ENCODE data around the gene PLPPR4. TPM values are rescaled to one million over a fixed set of nuclear protein-coding genes. Genes with fewer than 3 reads are reported as not detected.

Gene PLPPR4
- total and polyA plus RNA-seq, 2 of the 4 experiments (the other 2 are of a cell fraction), result 4.5 to 7.0 TPM

DNA sequence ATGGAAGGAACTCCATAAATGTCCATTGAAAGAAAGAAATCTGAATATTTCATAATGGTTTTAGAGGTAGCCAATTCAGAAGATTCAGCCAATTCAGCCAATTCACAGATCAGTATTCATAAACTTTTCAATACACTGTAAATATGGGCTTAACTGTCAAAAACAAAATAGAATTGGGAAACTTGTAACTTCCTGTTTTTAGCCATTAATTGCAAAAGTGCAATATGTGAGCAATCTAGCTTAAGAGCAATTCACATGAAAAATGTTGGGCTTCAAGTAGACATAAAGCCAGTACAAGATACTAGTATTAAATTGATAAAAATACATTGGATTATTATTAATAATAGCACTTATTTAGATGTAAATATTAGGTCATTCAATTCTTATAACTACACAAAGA lies 27.5 kb upstream of the PLPPR4 start:
- Histone ChIP-seq H2BK120ac (ENCODE audit: low read depth, low read length) (no peak overlapping the region), H3K4me2 (ENCODE audit: low read depth, low read length) (no peak overlapping the region), H3K27me3 (ENCODE audit: control insufficient read depth, insufficient read depth, low read length) (no peaks in the 10 kb centered on the region; the same call in 1 of the 2 replicates), H3K18ac (ENCODE audit: low read depth, low read length) (no peak overlapping the region), H3K9me3 (ENCODE audit: control insufficient read depth, insufficient read depth, low read length) (no peaks in the 10 kb centered on the region), H2BK15ac (ENCODE audit: low read depth, low read length) (no peak overlapping the region), H4K91ac (ENCODE audit: insufficient read depth, low read depth, low read length) (no peak overlapping the region), H2AK5ac (ENCODE audit: low read depth, low read length) (no peak overlapping the region), H4K8ac (ENCODE audit: low read depth in 2 of 2, low read length in 2 of 2) (no peak overlapping the region), H3K9ac (ENCODE audit: low read depth, low read length) (no peak overlapping the region), H3K56ac (ENCODE audit: extremely low read depth, insufficient read depth, low read length) (no peak overlapping the region), H3K14ac (replicated peaks; ENCODE audit: low read depth, low read length) (no peak overlapping the region), H3K27ac (ENCODE audit: insufficient read depth, low read length) (no peak overlapping the region), H3K79me1 (ENCODE audit: low read depth in 1 of 2, low read length in 2 of 2) (no peaks in the 10 kb centered on the region), H2BK5ac (ENCODE audit: low read depth, low read length, poor library complexity, severe bottlenecking) (no peak overlapping the region), H3K4me3 (ENCODE audit: insufficient read depth, low read depth, low read length) (no peak overlapping the region), H3K4ac (ENCODE audit: low read depth, low read length) (no peak overlapping the region), H2AK9ac (replicated peaks; ENCODE audit: low read depth, low read length, poor library complexity) (no peak overlapping the region), H3K36me3 (ENCODE audit: control insufficient read depth, insufficient read depth, low read length) (no peaks in the 10 kb centered on the region), H4K5ac (ENCODE audit: low read depth, low read length) (no peak overlapping the region), H2BK20ac (ENCODE audit: low read depth, low read length) (no peak overlapping the region), H3K9me1 (ENCODE audit: insufficient read depth, low read length) (no peaks in the 10 kb centered on the region), H2AFZ (replicated peaks; ENCODE audit: low read length, poor library complexity) (no peak overlapping the region), H3K23ac (ENCODE audit: low read depth, low read length) (no peak overlapping the region), H3K4me1 (ENCODE audit: control insufficient read depth, insufficient read depth, low read length) (no peaks in the 10 kb centered on the region), H4K20me1 (ENCODE audit: insufficient read depth, low read length) (no peaks in the 10 kb centered on the region)
- POLR2A ChIA-PET (ENCODE audit: unreplicated experiment), result no interaction called here
- DNase-seq (no peak), ATAC-seq (ENCODE audit: low read depth) (no peak)
- dilution Hi-C loops (cut with HindIII; ENCODE audit: low sequenced_read_pairs, unreplicated experiment) (no loop called here), intact Hi-C loops (cut with micrococcal nuclease) (no loop called here), in situ Hi-C loops (cut with MboI; ENCODE audit: low sequenced_read_pairs) (no loop called here)
- TF ChIP-seq, protein P1, sequence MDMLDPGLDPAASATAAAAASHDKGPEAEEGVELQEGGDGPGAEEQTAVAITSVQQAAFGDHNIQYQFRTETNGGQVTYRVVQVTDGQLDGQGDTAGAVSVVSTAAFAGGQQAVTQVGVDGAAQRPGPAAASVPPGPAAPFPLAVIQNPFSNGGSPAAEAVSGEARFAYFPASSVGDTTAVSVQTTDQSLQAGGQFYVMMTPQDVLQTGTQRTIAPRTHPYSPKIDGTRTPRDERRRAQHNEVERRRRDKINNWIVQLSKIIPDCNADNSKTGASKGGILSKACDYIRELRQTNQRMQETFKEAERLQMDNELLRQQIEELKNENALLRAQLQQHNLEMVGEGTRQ (IDR thresholded peaks at IDR 0.05; ENCODE audit: low read depth, low read length), result no peak
- no peak for TF ChIP-seq CEBPB (IDR thresholded peaks at IDR 0.05; ENCODE audit: low read depth, low read length)
- no peak for TF ChIP-seq RCOR1 (IDR thresholded peaks at IDR 0.05; ENCODE audit: insufficient replicate concordance, low read length)
- TF ChIP-seq CHD1 (IDR thresholded peaks at IDR 0.05; ENCODE audit: low read depth, low read length), result no peak
- no peak for TF ChIP-seq MXI1 (IDR thresholded peaks at IDR 0.05; ENCODE audit: borderline replicate concordance, low read depth, low read length)
- TF ChIP-seq POLR2A (IDR thresholded peaks at IDR 0.05; ENCODE audit: low read depth, low read length), result no peak
- TF ChIP-seq BHLHE40 (IDR thresholded peaks at IDR 0.05; ENCODE audit: low read depth, low read length), result no peak
- no peak for TF ChIP-seq FOS (IDR thresholded peaks at IDR 0.05; ENCODE audit: low read depth, low read length)
- TF ChIP-seq, protein P2, sequence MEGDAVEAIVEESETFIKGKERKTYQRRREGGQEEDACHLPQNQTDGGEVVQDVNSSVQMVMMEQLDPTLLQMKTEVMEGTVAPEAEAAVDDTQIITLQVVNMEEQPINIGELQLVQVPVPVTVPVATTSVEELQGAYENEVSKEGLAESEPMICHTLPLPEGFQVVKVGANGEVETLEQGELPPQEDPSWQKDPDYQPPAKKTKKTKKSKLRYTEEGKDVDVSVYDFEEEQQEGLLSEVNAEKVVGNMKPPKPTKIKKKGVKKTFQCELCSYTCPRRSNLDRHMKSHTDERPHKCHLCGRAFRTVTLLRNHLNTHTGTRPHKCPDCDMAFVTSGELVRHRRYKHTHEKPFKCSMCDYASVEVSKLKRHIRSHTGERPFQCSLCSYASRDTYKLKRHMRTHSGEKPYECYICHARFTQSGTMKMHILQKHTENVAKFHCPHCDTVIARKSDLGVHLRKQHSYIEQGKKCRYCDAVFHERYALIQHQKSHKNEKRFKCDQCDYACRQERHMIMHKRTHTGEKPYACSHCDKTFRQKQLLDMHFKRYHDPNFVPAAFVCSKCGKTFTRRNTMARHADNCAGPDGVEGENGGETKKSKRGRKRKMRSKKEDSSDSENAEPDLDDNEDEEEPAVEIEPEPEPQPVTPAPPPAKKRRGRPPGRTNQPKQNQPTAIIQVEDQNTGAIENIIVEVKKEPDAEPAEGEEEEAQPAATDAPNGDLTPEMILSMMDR (conservative IDR thresholded peaks at IDR 0.05; ENCODE audit: low read depth, low read length), result no peak
- TF ChIP-seq, protein P3, sequence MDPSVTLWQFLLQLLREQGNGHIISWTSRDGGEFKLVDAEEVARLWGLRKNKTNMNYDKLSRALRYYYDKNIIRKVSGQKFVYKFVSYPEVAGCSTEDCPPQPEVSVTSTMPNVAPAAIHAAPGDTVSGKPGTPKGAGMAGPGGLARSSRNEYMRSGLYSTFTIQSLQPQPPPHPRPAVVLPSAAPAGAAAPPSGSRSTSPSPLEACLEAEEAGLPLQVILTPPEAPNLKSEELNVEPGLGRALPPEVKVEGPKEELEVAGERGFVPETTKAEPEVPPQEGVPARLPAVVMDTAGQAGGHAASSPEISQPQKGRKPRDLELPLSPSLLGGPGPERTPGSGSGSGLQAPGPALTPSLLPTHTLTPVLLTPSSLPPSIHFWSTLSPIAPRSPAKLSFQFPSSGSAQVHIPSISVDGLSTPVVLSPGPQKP (IDR thresholded peaks at IDR 0.05; ENCODE audit: borderline replicate concordance, low read depth, low read length), result no peak
- no peak for TF ChIP-seq NFE2L2 (IDR thresholded peaks at IDR 0.05; ENCODE audit: low read depth, low read length)
- no peak for TF ChIP-seq RAD21 (IDR thresholded peaks at IDR 0.05; ENCODE audit: low read length)
- no peak for TF ChIP-seq RFX5 (IDR thresholded peaks at IDR 0.05; ENCODE audit: low read depth, low read length)
- TF ChIP-seq MAFK (IDR thresholded peaks at IDR 0.05; ENCODE audit: low read depth, low read length), result no peak
- no peak for TF ChIP-seq SMC3 (IDR thresholded peaks at IDR 0.05; ENCODE audit: low read depth, low read length)
- TF ChIP-seq MAZ (IDR thresholded peaks at IDR 0.05; ENCODE audit: borderline replicate concordance, low read depth, low read length), result no peak
- no TSS peak for BruUV-seq (replicated peaks)
- CTCF ChIA-PET, result no interaction called here

All from IMR-90 (cell line).